SH-SY5Y (cell line): ENCODE results near the gene POLE3.

Experiments used
- GATA2 ChIP-seq: IDR thresholded peaks from 2 replicates; pipeline ENCODE4 v1.6.1; 2011; ENCODE audit warnings: mild to moderate bottlenecking, low read depth, low read length
- GATA3 ChIP-seq: IDR thresholded peaks from 2 replicates; pipeline ENCODE4 v1.6.1; 2011; ENCODE audit warnings: low read depth, mild to moderate bottlenecking, low read length, moderate library complexity

DNA sequence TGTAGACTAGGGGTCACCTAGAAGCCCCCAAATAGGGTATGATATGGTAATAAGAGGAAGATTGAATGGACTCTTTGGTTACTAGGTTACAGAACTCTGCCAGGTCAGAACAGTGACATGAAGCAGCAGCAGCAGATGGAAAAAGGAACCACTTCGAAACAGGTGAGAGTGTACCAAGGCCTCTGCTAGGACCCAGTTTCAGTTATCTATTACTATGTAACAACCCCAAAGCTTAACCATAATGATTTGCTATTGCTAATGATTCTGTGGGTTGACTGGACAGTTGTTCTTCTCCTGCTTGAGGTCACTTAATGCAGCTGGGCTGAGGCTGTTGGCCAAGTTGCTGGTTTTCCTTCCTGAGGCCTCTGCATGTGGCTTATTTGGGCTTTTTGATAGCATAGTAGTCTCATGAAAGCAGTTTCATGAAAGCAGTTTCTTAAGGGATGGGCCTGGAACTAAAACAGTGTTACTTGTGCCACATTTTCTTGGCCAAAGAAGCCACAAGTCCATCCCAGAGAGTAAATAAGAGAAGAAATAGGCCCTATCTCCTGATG is 17.7 kb upstream of the POLE3 start:
- no peak for TF ChIP-seq GATA3
- no peak for TF ChIP-seq GATA2
